IMR-90 (cell line): ENCODE results near the gene RABL2B.

ENCODE experiments used
- CEBPB ChIP-seq: IDR thresholded peaks from 2 replicates; pipeline ENCODE4 v1.6.1; 2012; ENCODE audit warnings: low read depth, low read length, improper control_type of control experiment
- FOS ChIP-seq: fragments of 150-350 bp; IDR thresholded peaks from 2 replicates; pipeline ENCODE4 v1.6.1; 2016; ENCODE audit warnings: low read depth, low read length
- MAFK ChIP-seq: IDR thresholded peaks from 2 replicates; pipeline ENCODE4 v1.6.1; 2012; ENCODE audit warnings: low read depth, low read length, improper control_type of control experiment
- MXI1 ChIP-seq: IDR thresholded peaks from 2 replicates; pipeline ENCODE4 v1.6.1; 2012; ENCODE audit warnings: low read depth, mild to moderate bottlenecking, low read length, moderate library complexity, borderline replicate concordance
- NFE2L2 ChIP-seq: fragments of 150-350 bp; IDR thresholded peaks from 2 replicates; pipeline ENCODE4 v1.6.1; 2016; ENCODE audit warnings: low read depth, mild to moderate bottlenecking, low read length
- POLR2A ChIP-seq: IDR thresholded peaks from 2 replicates; pipeline ENCODE4 v1.6.1; 2012; ENCODE audit warnings: mild to moderate bottlenecking, low read depth, low read length
- RAD21 ChIP-seq: IDR thresholded peaks from 2 replicates; pipeline ENCODE4 v1.6.1; 2012; ENCODE audit warnings: low read length, improper control_type of control experiment
- SMC3 ChIP-seq: fragments of 150-350 bp; IDR thresholded peaks from 2 replicates; pipeline ENCODE4 v1.6.1; 2016; ENCODE audit warnings: low read depth, mild to moderate bottlenecking, antibody characterized with exemption, low read length, moderate library complexity
- TF ChIP-seq, protein P1 (sequence below): conservative IDR thresholded peaks from 2 replicates; pipeline ENCODE4 v1.5.1; 2012; ENCODE audit warnings: mild to moderate bottlenecking, low read depth, low read length, improper control_type of control experiment
- TF ChIP-seq, protein P2 (sequence below): fragments of 150-350 bp; IDR thresholded peaks from 2 replicates; pipeline ENCODE4 v1.6.1; 2016; ENCODE audit warnings: low read depth, mild to moderate bottlenecking, low read length, moderate library complexity, borderline replicate concordance
- TF ChIP-seq, protein P3 (sequence below): fragments of 150-350 bp; IDR thresholded peaks from 2 replicates; pipeline ENCODE4 v1.6.1; 2017; ENCODE audit warnings: mild to moderate bottlenecking, antibody characterized with exemption, low read length, low read depth

DNA sequence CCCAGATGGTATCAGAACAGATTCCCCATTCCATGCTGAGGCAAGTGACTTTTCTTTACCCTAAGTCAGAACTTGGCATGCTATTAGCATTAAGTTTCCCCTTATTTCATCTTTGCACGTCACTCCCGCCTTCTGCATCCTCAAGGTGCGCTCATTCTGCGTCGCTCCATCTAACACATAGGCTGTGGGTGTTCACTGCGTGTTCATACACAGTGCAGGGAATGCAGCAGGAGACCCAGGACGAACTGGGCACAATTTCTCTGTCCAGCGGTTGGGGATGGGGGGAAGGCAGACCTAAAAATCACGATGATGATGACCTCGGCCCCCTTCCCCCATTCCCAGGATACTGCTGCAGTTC lies 65.1 kb downstream of the RABL2B start:
- TF ChIP-seq, protein P1, sequence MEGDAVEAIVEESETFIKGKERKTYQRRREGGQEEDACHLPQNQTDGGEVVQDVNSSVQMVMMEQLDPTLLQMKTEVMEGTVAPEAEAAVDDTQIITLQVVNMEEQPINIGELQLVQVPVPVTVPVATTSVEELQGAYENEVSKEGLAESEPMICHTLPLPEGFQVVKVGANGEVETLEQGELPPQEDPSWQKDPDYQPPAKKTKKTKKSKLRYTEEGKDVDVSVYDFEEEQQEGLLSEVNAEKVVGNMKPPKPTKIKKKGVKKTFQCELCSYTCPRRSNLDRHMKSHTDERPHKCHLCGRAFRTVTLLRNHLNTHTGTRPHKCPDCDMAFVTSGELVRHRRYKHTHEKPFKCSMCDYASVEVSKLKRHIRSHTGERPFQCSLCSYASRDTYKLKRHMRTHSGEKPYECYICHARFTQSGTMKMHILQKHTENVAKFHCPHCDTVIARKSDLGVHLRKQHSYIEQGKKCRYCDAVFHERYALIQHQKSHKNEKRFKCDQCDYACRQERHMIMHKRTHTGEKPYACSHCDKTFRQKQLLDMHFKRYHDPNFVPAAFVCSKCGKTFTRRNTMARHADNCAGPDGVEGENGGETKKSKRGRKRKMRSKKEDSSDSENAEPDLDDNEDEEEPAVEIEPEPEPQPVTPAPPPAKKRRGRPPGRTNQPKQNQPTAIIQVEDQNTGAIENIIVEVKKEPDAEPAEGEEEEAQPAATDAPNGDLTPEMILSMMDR, result no peak
- no peak for TF ChIP-seq NFE2L2
- no peak for TF ChIP-seq POLR2A
- no peak for TF ChIP-seq MAFK
- TF ChIP-seq SMC3, result no peak
- TF ChIP-seq FOS, result no peak
- TF ChIP-seq CEBPB, result no peak
- TF ChIP-seq, protein P2, sequence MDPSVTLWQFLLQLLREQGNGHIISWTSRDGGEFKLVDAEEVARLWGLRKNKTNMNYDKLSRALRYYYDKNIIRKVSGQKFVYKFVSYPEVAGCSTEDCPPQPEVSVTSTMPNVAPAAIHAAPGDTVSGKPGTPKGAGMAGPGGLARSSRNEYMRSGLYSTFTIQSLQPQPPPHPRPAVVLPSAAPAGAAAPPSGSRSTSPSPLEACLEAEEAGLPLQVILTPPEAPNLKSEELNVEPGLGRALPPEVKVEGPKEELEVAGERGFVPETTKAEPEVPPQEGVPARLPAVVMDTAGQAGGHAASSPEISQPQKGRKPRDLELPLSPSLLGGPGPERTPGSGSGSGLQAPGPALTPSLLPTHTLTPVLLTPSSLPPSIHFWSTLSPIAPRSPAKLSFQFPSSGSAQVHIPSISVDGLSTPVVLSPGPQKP, result no peak
- TF ChIP-seq, protein P3, sequence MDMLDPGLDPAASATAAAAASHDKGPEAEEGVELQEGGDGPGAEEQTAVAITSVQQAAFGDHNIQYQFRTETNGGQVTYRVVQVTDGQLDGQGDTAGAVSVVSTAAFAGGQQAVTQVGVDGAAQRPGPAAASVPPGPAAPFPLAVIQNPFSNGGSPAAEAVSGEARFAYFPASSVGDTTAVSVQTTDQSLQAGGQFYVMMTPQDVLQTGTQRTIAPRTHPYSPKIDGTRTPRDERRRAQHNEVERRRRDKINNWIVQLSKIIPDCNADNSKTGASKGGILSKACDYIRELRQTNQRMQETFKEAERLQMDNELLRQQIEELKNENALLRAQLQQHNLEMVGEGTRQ, result no peak
- no peak for TF ChIP-seq RAD21
- no peak for TF ChIP-seq MXI1
